Measurements from ENCODE around the gene WNT3A.

WNT3A gene

GRCh38 chr1:228101614-228101993, 94.8 kb downstream of the WNT3A start:
- no peak for DNase-seq (ENCODE audit: low read depth)

GRCh38 chr1:228101994-228102790, 95.4 kb downstream of the WNT3A start:
- DNase-seq (ENCODE audit: low read depth), result no peak

- DNase-seq (ENCODE audit: low read depth), result peak; percentile 83
Measured at GRCh38 chr1:228102791-228103620, 96.2 kb downstream of the WNT3A start, which contains the start of gene C1orf35. Gene C1orf35 (minus strand): TSS chr1:228103325. CDS start chr1:228103227, 98 bp downstream.

- DNase-seq (ENCODE audit: low read depth), result no peak
Measured at GRCh38 chr1:228104526-228105269, 97.9 kb downstream of the WNT3A start.

- no peak for DNase-seq (ENCODE audit: low read depth)
Measured at GRCh38 chr1:228105270-228105995, 98.6 kb downstream of the WNT3A start.

GRCh38 chr1:228105996-228106799, 99.4 kb downstream of the WNT3A start:
- no peak for DNase-seq (ENCODE audit: low read depth)

GRCh38 chr1:228106800-228107054, 99.9 kb downstream of the WNT3A start:
- DNase-seq (ENCODE audit: low read depth), result no peak

GRCh38 chr1:228107636-228108035, 100.8 kb downstream of the WNT3A start:
- no peak for DNase-seq (ENCODE audit: low read depth)

GRCh38 chr1:228108055-228108690, 101.4 kb downstream of the WNT3A start:
- DNase-seq (ENCODE audit: low read depth), result no peak

GRCh38 chr1:228108742-228109072, 101.9 kb downstream of the WNT3A start:
- no peak for DNase-seq (ENCODE audit: low read depth)

- DNase-seq (ENCODE audit: low read depth), result peak; percentile 89
Measured at GRCh38 chr1:228109073-228109961, 102.5 kb downstream of the WNT3A start, which contains the start of gene MRPL55. Gene MRPL55 (minus strand): TSS chr1:228109299. CDS start chr1:228108260, 1,039 bp downstream.

GRCh38 chr1:228109962-228110488, 103.2 kb downstream of the WNT3A start:
- DNase-seq (ENCODE audit: low read depth), result no peak

- DNase-seq (ENCODE audit: low read depth), result no peak
Measured at GRCh38 chr1:228110556-228110955, 103.8 kb downstream of the WNT3A start.

Measured in stromal cell of bone marrow (primary cell).